ENCODE measurements around the gene CFAP161.
"Not testable (repeated sequence)": the region's sequence is repeated elsewhere in the genome, so short reads cannot be mapped to it uniquely, and the experiment has no call there.

Gene CFAP161

DNA sequence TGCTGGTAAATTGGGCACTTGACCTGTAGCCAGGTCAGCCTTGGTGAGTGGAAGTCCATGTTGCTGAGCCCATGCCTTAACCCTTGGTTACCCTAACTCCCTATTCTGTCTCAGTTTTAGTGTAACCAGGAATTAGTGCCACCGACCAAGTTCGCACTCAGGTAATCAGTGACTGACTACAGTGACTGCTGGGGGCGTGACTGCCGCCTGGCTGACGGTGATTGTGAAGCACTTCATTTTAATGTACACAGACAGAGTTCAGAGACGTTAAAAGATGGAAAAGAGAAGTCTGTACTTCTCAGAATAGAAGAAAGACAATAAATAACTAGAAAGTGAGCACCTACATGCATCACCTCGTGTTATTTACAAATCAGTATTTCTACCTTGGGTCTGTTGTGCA, 17.3 kb downstream of the CFAP161 start:
- no peak for ATAC-seq (replicated peaks; ENCODE audit: extremely low read depth, poor library complexity, severe bottlenecking)
- no peaks in the 10 kb centered on the region for H3K4me1 Mint-ChIP-seq
- H3K27ac Mint-ChIP-seq (ENCODE audit: low read depth), result no peak overlapping the region
- H3K36me3 Mint-ChIP-seq (ENCODE audit: insufficient read depth), result no peaks in the 10 kb centered on the region
- H3K4me3 Mint-ChIP-seq, result no peak overlapping the region
- no peak for DNase-seq (ENCODE audit: low spot score in 2 of 2)
- peaks cover 24% of the 10 kb centered on the region for H3K27me3 Mint-ChIP-seq
- no peaks in the 10 kb centered on the region for H3K9me3 Mint-ChIP-seq

DNA sequence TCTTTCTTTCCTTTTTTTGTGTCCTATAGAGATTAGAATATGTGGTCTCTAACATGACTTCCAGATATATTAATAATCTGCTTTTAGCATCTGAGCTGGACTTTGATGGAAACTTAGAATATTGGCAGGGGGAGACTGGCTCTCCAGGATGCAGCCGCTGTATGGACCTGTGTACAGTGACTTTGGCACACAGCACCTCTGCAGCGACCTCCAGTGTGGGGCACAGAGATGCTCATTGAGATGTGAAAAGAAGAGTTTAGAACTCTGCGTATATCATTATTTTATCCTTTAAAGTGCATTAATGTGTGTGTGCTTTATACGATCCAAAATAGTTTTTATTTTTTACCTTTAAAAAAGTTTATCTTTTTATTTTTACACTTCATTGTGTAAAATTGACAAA, 18.3 kb downstream of the CFAP161 start:
- DNase-seq (ENCODE audit: low spot score in 2 of 2), result no peak
- no peak for ATAC-seq (replicated peaks; ENCODE audit: extremely low read depth, poor library complexity, severe bottlenecking)
- Mint-ChIP-seq H3K36me3 (ENCODE audit: insufficient read depth) (no peaks in the 10 kb centered on the region), H3K9me3 (no peaks in the 10 kb centered on the region), H3K27ac (ENCODE audit: low read depth) (no peak overlapping the region), H3K27me3 (peaks cover 24% of the 10 kb centered on the region), H3K4me3 (no peak overlapping the region), H3K4me1 (no peaks in the 10 kb centered on the region)

DNA sequence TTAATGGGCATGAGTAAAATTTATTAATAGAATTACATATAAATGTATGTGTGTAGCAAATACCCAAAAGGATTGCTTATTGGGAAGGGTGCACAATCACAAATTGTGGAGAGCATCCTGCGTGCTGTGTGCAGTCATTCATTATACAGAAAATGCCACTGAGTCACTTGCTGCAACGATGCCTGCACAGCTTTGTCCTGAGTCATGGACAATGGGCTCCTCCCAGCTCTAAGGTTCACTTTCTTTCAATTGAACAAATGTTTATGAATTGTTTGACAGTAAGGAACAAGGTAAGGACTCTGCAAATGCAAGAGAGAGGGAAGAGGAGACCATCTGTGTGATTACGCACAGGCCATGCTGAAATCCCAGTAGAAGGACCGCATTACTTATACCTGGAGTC, 18.7 kb downstream of the CFAP161 start:
- Mint-ChIP-seq H3K4me3 (no peak overlapping the region), H3K27me3 (peaks cover 24% of the 10 kb centered on the region), H3K27ac (ENCODE audit: low read depth) (no peak overlapping the region), H3K36me3 (ENCODE audit: insufficient read depth) (no peaks in the 10 kb centered on the region), H3K9me3 (no peaks in the 10 kb centered on the region), H3K4me1 (no peaks in the 10 kb centered on the region)
- DNase-seq (ENCODE audit: low spot score in 2 of 2) (no peak), ATAC-seq (replicated peaks; ENCODE audit: extremely low read depth, poor library complexity, severe bottlenecking) (no peak)

DNA sequence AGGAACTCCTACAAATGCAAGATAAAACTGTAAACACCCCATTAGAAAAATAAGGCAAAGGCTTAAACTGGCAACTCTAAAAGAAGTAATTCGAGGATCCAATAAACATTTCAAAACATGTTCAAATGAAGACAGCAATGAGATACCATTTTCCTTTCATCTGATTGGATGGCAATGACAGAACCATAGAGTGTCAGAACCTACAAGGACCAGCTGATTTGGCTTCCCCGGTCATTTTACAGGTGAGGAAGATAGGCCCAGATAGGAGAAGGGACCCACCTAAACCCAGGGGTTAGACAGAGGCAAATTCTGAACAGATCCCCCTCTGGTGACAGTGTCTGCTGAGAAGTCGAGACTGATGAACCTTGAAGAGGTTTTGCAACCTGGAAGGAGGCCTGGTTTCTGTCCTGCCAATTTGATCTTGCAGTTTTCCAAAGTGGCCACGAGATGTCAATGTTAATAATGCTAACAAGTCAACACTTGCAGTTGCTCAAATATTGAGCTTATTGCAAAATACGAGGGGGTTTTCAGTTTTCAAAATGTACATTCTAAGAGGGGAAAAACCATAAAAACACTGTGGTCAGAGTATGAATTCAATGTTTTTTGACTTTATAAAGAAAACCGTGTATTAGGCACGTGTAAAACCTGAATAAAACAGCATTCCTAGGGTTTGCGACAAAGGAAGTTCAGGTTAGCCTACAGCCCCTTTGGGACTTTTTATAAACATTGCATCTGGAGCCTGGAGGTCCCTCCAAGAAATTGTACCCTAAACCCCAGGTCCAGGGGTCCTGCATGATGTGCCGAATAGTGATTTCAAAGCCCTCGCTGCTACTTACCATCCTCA, 21.5 kb downstream of the CFAP161 start:
- Mint-ChIP-seq H3K4me1 (no peaks in the 10 kb centered on the region), H3K27ac (ENCODE audit: low read depth) (no peak overlapping the region), H3K9me3 (no peaks in the 10 kb centered on the region), H3K4me3 (no peak overlapping the region), H3K27me3 (peaks cover 22% of the 10 kb centered on the region), H3K36me3 (ENCODE audit: insufficient read depth) (no peaks in the 10 kb centered on the region)
- DNase-seq (ENCODE audit: low spot score in 2 of 2), result no peak
- no peak for ATAC-seq (replicated peaks; ENCODE audit: extremely low read depth, poor library complexity, severe bottlenecking)

DNA sequence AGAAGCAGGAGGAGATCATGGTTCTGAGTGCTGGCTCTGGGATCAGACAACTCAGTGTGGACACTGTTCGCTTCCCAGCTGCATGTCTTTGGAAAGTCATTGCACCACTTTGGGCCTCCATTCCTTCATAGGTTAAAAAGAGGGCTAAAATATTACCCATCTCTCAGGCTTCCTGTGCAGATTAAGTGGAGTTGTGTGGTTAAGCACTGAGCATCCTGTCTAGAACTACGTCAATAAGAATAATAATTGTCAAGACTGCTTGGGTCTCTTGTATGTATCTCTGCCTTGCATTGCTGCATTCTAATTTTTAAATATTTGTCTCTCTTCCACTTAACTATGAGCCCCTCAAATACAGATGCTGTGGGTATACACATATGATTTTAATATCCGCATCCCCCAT, 22.3 kb downstream of the CFAP161 start:
- H3K27ac Mint-ChIP-seq (ENCODE audit: low read depth), result no peak overlapping the region
- H3K9me3 Mint-ChIP-seq, result no peaks in the 10 kb centered on the region
- peaks cover 3% of the 10 kb centered on the region for H3K4me1 Mint-ChIP-seq
- peaks cover 22% of the 10 kb centered on the region for H3K27me3 Mint-ChIP-seq
- no peaks in the 10 kb centered on the region for H3K36me3 Mint-ChIP-seq (ENCODE audit: insufficient read depth)
- DNase-seq (ENCODE audit: low spot score in 2 of 2) (no peak), ATAC-seq (replicated peaks; ENCODE audit: extremely low read depth, poor library complexity, severe bottlenecking) (no peak)
- no peak overlapping the region for H3K4me3 Mint-ChIP-seq

DNA sequence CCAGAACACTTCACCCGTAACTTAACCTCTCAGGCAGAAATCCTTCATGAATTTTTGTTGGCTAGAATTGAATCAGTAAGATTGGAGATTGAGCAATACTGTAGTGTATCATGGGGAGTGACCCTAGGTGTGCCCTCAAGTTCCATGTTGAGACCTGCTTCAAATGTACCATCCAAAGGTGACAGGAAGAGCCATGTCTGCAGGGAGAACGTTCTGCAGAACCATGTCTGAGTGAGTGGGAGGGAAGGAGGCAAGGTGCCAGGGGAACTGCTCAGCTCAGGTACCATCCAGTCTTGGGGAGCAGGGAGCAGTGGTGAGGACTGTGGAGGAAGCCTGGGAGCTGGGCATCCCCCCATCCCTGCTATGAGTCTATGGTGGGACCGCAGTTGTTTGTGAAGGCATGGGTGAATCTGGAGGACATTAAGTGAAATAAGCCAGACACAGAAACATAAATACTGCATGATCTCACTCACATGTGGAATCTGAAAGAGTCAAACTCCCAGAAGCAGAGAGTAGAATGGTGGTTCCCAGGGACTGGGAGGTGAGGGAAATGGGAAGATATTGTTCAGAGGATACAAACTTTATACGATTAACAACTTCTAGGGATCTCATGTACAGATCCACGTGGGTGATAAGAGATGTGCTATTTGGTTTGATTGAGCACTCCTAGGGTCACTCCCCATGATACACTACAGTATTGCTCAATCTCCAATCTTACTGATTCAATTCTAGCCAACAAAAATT, 23.3 kb downstream of the CFAP161 start:
- no peak for ATAC-seq (replicated peaks; ENCODE audit: extremely low read depth, poor library complexity, severe bottlenecking)
- Mint-ChIP-seq H3K36me3 (ENCODE audit: insufficient read depth) (no peaks in the 10 kb centered on the region), H3K9me3 (no peaks in the 10 kb centered on the region), H3K27me3 (peaks cover 22% of the 10 kb centered on the region), H3K4me3 (no peak overlapping the region), H3K4me1 (peaks cover 8% of the 10 kb centered on the region), H3K27ac (ENCODE audit: low read depth) (no peak overlapping the region)
- no peak for DNase-seq (ENCODE audit: low spot score in 2 of 2)

DNA sequence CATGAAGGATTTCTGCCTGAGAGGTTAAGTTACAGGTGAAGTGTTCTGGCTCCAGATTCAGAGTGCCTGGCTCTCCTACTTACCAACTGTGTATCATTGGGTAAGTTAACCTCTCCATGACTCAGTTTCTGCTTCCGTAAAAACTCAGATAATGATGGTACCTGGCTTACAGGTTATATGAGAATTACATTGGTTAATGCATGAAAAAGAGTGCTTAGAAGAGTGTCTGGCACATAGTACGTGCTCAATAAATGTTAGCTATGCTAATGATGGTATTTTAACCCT, 23.8 kb downstream of the CFAP161 start:
- no peak for DNase-seq (ENCODE audit: low spot score in 2 of 2)
- Mint-ChIP-seq H3K36me3 (ENCODE audit: insufficient read depth) (no peaks in the 10 kb centered on the region), H3K27ac (ENCODE audit: low read depth) (no peak overlapping the region), H3K4me1 (peaks cover 8% of the 10 kb centered on the region), H3K9me3 (no peaks in the 10 kb centered on the region), H3K4me3 (no peak overlapping the region), H3K27me3 (peaks cover 25% of the 10 kb centered on the region)
- no peak for ATAC-seq (replicated peaks; ENCODE audit: extremely low read depth, poor library complexity, severe bottlenecking)

DNA sequence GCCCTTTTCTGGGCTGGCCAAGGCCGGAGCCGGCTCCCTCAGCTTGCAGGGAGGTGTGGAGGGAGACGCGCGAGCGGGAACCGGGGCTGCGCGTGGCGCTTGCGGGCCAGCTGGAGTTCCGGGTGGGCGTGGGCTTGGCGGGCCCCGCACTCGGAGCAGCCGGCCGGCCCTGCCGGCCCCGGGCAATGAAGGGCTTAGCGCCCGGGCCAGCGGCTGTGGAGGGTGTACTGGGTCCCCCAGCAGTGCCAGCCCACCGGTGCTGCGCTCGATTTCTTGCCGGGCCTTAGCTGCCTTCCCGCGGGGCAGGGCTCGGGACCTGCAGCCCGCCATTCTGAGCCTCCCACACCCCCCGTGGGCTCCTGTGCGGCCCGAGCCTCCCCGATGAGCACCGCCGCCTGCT, 24.5 kb downstream of the CFAP161 start:
- not testable (repeated sequence) for H3K4me3 Mint-ChIP-seq; ATAC-seq (replicated peaks; ENCODE audit: extremely low read depth, poor library complexity, severe bottlenecking); H3K4me1 Mint-ChIP-seq; H3K27ac Mint-ChIP-seq (ENCODE audit: low read depth); DNase-seq (ENCODE audit: low spot score in 2 of 2); H3K9me3 Mint-ChIP-seq; H3K36me3 Mint-ChIP-seq (ENCODE audit: insufficient read depth)
- H3K27me3 Mint-ChIP-seq, result peaks cover 25% of the 10 kb centered on the region

DNA sequence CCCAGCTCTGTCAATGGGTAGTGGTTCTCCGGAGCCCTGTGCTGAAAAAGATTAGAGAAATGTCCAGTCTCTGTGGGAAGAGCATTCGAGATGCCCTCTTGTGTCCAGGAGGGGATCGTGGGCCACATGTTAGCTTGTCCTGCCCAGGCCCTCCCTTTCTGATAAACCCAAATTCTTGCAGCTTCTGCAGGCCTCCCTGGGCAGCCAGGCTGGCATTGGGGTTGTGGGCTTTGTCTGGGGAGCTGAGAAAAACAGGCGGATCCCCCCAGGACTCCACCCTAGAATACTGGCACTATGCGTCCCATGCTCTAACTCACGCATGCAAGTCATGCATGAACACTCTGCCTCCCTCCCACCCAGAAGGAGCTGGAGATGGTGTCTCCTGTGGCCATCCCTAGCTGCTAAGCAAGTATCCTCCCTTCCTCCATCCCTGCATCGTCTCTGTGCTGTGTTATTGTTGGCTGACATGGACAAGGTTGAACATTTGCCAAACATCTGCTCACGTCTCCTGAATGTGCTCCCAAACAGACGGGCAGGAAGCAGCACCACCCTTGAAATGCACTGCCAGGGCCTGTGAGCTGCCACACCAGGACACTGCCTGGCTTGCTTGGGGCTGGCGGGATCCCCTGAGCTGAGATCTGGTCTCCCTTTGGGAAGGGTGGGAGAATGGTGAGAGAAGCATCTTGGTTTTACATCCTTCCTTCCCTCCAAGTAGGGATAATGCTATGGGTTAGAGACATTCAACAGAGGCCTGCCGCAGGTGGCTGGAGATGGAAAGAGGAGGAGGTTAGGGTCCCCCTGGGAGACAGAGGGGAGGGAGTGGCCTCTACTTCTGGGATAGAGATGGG, 26.5 kb downstream of the CFAP161 start:
- DNase-seq (ENCODE audit: low spot score in 2 of 2) (no peak), ATAC-seq (replicated peaks; ENCODE audit: extremely low read depth, poor library complexity, severe bottlenecking) (no peak)
- Mint-ChIP-seq H3K4me3 (no peak overlapping the region), H3K36me3 (ENCODE audit: insufficient read depth) (no peaks in the 10 kb centered on the region), H3K27me3 (peaks cover 40% of the 10 kb centered on the region), H3K27ac (ENCODE audit: low read depth) (no peak overlapping the region), H3K4me1 (peaks cover 8% of the 10 kb centered on the region), H3K9me3 (no peaks in the 10 kb centered on the region)

DNA sequence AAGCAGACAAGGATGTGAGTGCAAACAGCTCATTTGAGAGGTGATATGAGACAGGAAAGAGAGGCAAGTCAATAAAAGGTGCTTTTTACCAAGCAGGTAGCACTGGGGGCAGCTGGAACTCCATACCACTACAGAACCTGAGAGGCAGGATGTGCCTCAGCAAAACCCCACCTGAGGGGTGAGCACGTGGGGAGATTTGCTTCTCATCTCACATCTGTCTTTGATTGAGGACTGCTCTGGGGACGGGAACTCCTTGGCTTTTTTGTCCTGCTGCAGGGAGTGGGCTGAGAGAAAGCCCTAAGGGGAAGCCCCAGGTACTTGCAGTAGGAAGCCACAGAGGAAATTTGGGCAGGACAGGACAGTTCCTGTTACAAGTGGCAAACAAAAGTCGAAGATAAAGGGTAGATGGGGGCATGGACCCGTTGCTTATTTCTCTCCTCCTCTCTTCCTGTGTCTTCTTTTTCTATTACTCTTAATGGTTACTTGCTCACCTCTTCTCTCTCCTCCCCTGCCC, 27.1 kb downstream of the CFAP161 start:
- H3K9me3 Mint-ChIP-seq, result no peaks in the 10 kb centered on the region
- peaks cover 40% of the 10 kb centered on the region for H3K27me3 Mint-ChIP-seq
- H3K27ac Mint-ChIP-seq (ENCODE audit: low read depth), result no peak overlapping the region
- no peaks in the 10 kb centered on the region for H3K36me3 Mint-ChIP-seq (ENCODE audit: insufficient read depth)
- no peak for ATAC-seq (replicated peaks; ENCODE audit: extremely low read depth, poor library complexity, severe bottlenecking)
- no peak for DNase-seq (ENCODE audit: low spot score in 2 of 2)
- no peak overlapping the region for H3K4me3 Mint-ChIP-seq
- H3K4me1 Mint-ChIP-seq, result peaks cover 8% of the 10 kb centered on the region

DNA sequence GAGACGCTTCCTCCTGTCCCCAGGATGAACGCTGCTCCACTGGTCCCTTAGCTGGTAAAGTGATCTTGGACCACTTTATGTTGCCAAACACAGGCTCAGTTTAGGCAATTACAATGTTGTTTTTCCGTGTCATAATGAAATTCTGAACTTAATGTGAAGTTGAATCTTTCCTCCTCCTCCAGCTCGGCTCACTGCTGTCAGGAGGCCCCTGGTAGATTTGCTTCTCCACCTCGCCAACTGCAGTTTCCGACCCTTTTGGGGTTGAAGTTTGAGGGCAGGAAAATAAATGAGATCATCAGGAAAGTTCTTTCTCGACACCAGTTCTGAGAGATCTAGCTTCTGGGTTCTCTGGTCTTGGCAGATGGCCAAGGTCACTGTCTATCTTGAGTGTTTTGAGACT, 27.8 kb downstream of the CFAP161 start:
- Mint-ChIP-seq H3K9me3 (no peaks in the 10 kb centered on the region), H3K27me3 (peaks cover 40% of the 10 kb centered on the region), H3K36me3 (ENCODE audit: insufficient read depth) (no peaks in the 10 kb centered on the region), H3K27ac (ENCODE audit: low read depth) (no peak overlapping the region), H3K4me1 (peaks cover 8% of the 10 kb centered on the region), H3K4me3 (no peak overlapping the region)
- DNase-seq (ENCODE audit: low spot score in 2 of 2) (no peak), ATAC-seq (replicated peaks; ENCODE audit: extremely low read depth, poor library complexity, severe bottlenecking) (no peak)

DNA sequence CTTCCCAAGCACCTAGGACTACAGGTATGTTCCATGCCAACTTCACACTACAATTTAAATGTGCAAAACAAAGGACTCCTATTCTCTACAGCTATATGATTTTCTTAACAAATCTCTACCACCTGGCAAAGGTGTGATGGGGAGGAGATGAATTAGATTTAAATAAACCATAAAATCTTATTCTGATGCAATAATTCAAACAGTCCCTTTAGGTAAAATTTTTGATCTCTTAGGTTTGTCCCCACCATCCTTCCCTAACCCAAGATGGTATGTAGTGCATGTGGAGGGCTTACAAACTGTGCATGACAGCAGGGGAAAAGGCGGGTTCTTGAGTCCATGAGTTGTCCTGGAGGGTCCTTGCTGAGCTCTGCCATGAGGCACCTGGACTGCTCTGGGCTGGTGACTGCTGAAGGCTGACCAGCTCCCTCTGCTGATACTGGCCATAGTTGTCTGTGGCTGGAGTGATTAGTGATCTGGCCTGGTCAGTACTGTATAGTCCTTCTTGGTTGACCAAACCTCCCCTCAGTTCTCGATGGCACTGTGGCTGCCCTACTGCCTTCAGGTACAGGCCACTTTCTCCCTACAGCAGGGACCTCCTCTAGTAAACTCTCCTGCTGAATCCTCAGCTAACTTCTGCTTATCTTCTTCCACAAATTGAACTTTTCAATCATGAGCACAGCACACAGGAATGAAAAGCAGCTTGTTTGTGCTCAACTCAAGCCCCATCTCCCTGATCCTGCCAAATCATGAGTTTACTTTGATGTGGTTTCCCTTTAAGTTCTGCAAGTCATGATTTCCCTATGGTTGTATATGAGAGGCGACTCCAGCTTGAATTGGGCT, 30.1 kb downstream of the CFAP161 start:
- DNase-seq (ENCODE audit: low spot score in 2 of 2) (no peak), ATAC-seq (replicated peaks; ENCODE audit: extremely low read depth, poor library complexity, severe bottlenecking) (no peak)
- H3K4me3 Mint-ChIP-seq, result no peak overlapping the region
- H3K4me1 Mint-ChIP-seq, result peaks cover 8% of the 10 kb centered on the region
- no peaks in the 10 kb centered on the region for H3K36me3 Mint-ChIP-seq (ENCODE audit: insufficient read depth)
- no peak overlapping the region for H3K27ac Mint-ChIP-seq (ENCODE audit: low read depth)
- peaks cover 51% of the 10 kb centered on the region for H3K27me3 Mint-ChIP-seq
- no peaks in the 10 kb centered on the region for H3K9me3 Mint-ChIP-seq
